WTC11 (cell line): ENCODE results near the gene GTSE1. TPM values are rescaled to one million over a fixed set of nuclear protein-coding genes. Genes with fewer than 3 reads are reported as not detected.

ENCODE experiments used
- ATAC-seq: fragments of 200-7000 bp; cut with Tn5 transposase; 2 replicates; pipeline ENCODE4 v1.10.0; 2021; ENCODE audit warnings: mild to moderate bottlenecking, moderate library complexity
- CTCF ChIA-PET: fragments of 300-600 bp; sonication (Branson Sonifier 250); formaldehyde crosslinking; loops from one replicate; lab custom pipeline; 2021; ENCODE audit warnings: antibody characterized with exemption; lab: Charles Lee
- POLR2A ChIA-PET: fragments of 350-600 bp; sonication (Branson Sonifier 250); formaldehyde crosslinking; loops from one replicate; lab custom pipeline; 2021; ENCODE audit warnings: antibody characterized with exemption; lab: Charles Lee
- DNase-seq: peaks from one replicate; pipeline ENCODE4 v3.0.0; 2021; ENCODE audit warnings: low spot score
- H3K27ac Mint-ChIP-seq: 2 replicates; pipeline ENCODE4 v1.8.0; 2021; ENCODE audit warnings: mixed read lengths
- H3K27me3 Mint-ChIP-seq: 2 replicates; pipeline ENCODE4 v1.8.0; 2021; ENCODE audit warnings: low read depth, mild to moderate bottlenecking, moderate library complexity, mixed read lengths
- H3K36me3 Mint-ChIP-seq: 2 replicates; pipeline ENCODE4 v1.8.0; 2021; ENCODE audit warnings: mixed read lengths
- H3K4me1 Mint-ChIP-seq: 2 replicates; pipeline ENCODE4 v1.8.0; 2022; ENCODE audit warnings: mixed read lengths
- H3K4me3 Mint-ChIP-seq: 2 replicates; pipeline ENCODE4 v1.8.0; 2021; ENCODE audit warnings: mild to moderate bottlenecking, moderate library complexity, mixed read lengths
- H3K9me3 Mint-ChIP-seq: 2 replicates; pipeline ENCODE4 v1.8.0; 2021; ENCODE audit warnings: mixed read lengths
- CBFB ChIP-seq: sonication (generic); formaldehyde crosslinking; IDR thresholded peaks from 2 replicates; pipeline ENCODE4 v1.8.1; 2022; ENCODE audit warnings: mild to moderate bottlenecking, low read depth, missing genetic modification reagents
- GABPB1 ChIP-seq: sonication (generic); formaldehyde crosslinking; IDR thresholded peaks from 2 replicates; pipeline ENCODE4 v1.8.1; 2023; ENCODE audit warnings: mild to moderate bottlenecking, missing genetic modification reagents
- NFYB ChIP-seq: sonication (generic); formaldehyde crosslinking; conservative IDR thresholded peaks from 2 replicates; pipeline ENCODE4 v1.8.0; 2022; ENCODE audit warnings: low read depth, missing genetic modification reagents
- SMAD4 ChIP-seq: sonication (generic); formaldehyde crosslinking; IDR thresholded peaks from 2 replicates; pipeline ENCODE4 v1.8.0; 2022; ENCODE audit warnings: mild to moderate bottlenecking, missing genetic modification reagents
- ZNF219 ChIP-seq: sonication (generic); formaldehyde crosslinking; IDR thresholded peaks from 2 replicates; pipeline ENCODE4 v1.8.0; 2023; ENCODE audit warnings: missing genetic modification reagents, mild to moderate bottlenecking, borderline replicate concordance
- total RNA-seq: library from RNA; stranded (reverse); gene quantifications from 3 replicates; pipeline ENCODE4 v1.2.3, GENCODE V29; 2021
- TF ChIP-seq, protein P1 (sequence below): sonication (generic); formaldehyde crosslinking; IDR thresholded peaks from 2 replicates; pipeline ENCODE4 v1.8.0; 2023; ENCODE audit warnings: missing genetic modification reagents, mild to moderate bottlenecking, borderline replicate concordance
- TF ChIP-seq, protein P2 (sequence below): sonication (generic); formaldehyde crosslinking; IDR thresholded peaks from 2 replicates; pipeline ENCODE4 v1.8.1; 2023; ENCODE audit warnings: mild to moderate bottlenecking, missing genetic modification reagents, moderate library complexity
- TF ChIP-seq, protein P3 (sequence below): sonication (generic); formaldehyde crosslinking; IDR thresholded peaks from 2 replicates; pipeline ENCODE4 v1.8.0; 2023; ENCODE audit warnings: mild to moderate bottlenecking, missing genetic modification reagents
- TF ChIP-seq, protein P4 (sequence below): fragments of 250-450 bp; sonication (Bioruptor Pico); conservative IDR thresholded peaks from 2 replicates; pipeline ENCODE4 v1.9.0; 2021; ENCODE audit warnings: mild to moderate bottlenecking
- TF ChIP-seq, protein P5 (sequence below): sonication (generic); formaldehyde crosslinking; IDR thresholded peaks from 2 replicates; pipeline ENCODE4 v1.8.1; 2022; ENCODE audit warnings: low read depth, missing genetic modification reagents, borderline replicate concordance
- TF ChIP-seq, protein P6 (sequence below): sonication (generic); formaldehyde crosslinking; IDR thresholded peaks from 2 replicates; pipeline ENCODE4 v1.8.1; 2023; ENCODE audit warnings: mild to moderate bottlenecking, missing genetic modification reagents, moderate library complexity

Gene GTSE1
- total RNA-seq, 1 experiment from 2014 or later, result 56.1 TPM

DNA sequence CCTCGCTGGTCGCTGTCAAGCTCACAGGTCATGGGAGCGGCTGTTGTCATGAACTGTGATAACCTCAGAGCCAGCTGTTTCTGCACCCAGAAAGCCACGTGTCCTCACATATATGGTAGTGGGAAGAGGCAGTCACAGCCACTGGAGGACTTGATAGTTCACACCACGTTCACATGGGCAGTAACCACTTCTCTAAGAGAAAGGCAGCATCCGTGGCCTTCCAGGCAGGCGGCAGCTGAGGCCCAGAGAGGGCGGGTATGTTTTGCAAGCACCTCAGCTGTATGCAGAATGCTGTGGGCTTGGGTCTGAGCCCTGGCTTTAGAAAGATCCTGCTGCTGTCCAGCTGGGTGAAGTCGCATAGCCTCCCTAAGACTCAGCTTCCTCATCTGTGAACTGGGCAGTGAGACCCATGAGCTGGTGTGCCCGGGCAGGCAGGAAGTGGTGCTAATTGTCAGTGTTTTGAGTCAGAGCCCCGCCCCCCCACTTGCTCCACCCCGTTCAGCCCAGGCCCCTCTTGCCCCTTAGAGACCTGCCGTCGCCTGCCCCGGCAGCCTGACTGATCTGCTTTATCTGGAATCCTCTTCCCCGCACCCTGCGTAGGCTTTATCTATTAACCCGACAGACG is 15.6 kb upstream of the GTSE1 start:
- Mint-ChIP-seq H3K36me3 (peaks cover 29% of the 10 kb centered on the region), H3K27ac (no peak overlapping the region), H3K4me3 (no peak overlapping the region), H3K4me1 (no peaks in the 10 kb centered on the region), H3K9me3 (no peaks in the 10 kb centered on the region), H3K27me3 (no peaks in the 10 kb centered on the region)
- no peak for DNase-seq
- peak; percentile 67 for ATAC-seq
- POLR2A ChIA-PET, result no interaction called here
- CTCF ChIA-PET, result interaction anchor here (0.9 to 1.1 kb wide), 2 partner anchors 13 to 158 kb away, joined by 3 to 5 read pairs; partner anchors contain the start of gene TTC38
- TF ChIP-seq GABPB1 (CRISPR knock-in tag), result no peak
- TF ChIP-seq, protein P1, sequence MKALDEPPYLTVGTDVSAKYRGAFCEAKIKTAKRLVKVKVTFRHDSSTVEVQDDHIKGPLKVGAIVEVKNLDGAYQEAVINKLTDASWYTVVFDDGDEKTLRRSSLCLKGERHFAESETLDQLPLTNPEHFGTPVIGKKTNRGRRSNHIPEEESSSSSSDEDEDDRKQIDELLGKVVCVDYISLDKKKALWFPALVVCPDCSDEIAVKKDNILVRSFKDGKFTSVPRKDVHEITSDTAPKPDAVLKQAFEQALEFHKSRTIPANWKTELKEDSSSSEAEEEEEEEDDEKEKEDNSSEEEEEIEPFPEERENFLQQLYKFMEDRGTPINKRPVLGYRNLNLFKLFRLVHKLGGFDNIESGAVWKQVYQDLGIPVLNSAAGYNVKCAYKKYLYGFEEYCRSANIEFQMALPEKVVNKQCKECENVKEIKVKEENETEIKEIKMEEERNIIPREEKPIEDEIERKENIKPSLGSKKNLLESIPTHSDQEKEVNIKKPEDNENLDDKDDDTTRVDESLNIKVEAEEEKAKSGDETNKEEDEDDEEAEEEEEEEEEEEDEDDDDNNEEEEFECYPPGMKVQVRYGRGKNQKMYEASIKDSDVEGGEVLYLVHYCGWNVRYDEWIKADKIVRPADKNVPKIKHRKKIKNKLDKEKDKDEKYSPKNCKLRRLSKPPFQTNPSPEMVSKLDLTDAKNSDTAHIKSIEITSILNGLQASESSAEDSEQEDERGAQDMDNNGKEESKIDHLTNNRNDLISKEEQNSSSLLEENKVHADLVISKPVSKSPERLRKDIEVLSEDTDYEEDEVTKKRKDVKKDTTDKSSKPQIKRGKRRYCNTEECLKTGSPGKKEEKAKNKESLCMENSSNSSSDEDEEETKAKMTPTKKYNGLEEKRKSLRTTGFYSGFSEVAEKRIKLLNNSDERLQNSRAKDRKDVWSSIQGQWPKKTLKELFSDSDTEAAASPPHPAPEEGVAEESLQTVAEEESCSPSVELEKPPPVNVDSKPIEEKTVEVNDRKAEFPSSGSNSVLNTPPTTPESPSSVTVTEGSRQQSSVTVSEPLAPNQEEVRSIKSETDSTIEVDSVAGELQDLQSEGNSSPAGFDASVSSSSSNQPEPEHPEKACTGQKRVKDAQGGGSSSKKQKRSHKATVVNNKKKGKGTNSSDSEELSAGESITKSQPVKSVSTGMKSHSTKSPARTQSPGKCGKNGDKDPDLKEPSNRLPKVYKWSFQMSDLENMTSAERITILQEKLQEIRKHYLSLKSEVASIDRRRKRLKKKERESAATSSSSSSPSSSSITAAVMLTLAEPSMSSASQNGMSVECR, result no peak
- TF ChIP-seq, protein P2, sequence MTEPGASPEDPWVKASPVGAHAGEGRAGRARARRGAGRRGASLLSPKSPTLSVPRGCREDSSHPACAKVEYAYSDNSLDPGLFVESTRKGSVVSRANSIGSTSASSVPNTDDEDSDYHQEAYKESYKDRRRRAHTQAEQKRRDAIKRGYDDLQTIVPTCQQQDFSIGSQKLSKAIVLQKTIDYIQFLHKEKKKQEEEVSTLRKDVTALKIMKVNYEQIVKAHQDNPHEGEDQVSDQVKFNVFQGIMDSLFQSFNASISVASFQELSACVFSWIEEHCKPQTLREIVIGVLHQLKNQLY, result no peak
- no peak for TF ChIP-seq CBFB (CRISPR knock-in tag)
- TF ChIP-seq, protein P3, sequence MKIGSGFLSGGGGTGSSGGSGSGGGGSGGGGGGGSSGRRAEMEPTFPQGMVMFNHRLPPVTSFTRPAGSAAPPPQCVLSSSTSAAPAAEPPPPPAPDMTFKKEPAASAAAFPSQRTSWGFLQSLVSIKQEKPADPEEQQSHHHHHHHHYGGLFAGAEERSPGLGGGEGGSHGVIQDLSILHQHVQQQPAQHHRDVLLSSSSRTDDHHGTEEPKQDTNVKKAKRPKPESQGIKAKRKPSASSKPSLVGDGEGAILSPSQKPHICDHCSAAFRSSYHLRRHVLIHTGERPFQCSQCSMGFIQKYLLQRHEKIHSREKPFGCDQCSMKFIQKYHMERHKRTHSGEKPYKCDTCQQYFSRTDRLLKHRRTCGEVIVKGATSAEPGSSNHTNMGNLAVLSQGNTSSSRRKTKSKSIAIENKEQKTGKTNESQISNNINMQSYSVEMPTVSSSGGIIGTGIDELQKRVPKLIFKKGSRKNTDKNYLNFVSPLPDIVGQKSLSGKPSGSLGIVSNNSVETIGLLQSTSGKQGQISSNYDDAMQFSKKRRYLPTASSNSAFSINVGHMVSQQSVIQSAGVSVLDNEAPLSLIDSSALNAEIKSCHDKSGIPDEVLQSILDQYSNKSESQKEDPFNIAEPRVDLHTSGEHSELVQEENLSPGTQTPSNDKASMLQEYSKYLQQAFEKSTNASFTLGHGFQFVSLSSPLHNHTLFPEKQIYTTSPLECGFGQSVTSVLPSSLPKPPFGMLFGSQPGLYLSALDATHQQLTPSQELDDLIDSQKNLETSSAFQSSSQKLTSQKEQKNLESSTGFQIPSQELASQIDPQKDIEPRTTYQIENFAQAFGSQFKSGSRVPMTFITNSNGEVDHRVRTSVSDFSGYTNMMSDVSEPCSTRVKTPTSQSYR (CRISPR knock-in tag), result no peak
- TF ChIP-seq, protein P4, sequence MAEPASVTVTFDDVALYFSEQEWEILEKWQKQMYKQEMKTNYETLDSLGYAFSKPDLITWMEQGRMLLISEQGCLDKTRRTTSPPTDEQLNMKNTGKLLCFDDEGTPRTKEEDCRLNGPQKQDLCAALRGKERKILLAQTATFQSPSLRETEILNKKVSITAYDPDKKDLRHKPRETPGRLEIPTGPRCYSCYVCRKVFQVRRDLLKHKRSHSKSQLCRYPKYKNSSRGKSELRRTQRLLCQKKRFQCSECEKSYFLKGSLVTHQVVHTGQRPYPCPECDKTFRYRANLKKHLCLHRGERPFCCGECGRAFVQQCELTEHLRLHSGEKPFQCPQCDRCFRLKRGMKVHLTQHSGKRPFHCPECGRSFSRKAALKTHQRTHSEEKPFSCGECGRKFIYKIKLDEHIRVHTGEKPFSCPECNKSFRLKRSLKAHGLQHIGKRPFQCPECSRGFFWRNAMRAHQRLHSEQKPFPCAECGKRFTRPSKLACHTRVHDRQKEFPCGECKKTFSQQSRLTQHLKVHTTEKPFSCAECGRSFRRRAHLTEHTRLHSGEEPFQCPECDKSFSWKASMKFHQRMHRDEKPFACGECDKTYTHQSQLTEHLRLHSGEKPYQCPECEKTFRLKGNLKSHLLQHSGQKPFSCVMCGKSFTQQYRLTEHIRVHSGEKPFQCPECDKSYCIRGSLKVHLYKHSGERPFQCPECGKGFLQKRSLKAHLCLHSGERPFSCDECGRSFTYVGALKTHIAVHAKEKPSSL (CRISPR knock-in tag), result no peak
- no peak for TF ChIP-seq NFYB (CRISPR knock-in tag)
- TF ChIP-seq, protein P5, sequence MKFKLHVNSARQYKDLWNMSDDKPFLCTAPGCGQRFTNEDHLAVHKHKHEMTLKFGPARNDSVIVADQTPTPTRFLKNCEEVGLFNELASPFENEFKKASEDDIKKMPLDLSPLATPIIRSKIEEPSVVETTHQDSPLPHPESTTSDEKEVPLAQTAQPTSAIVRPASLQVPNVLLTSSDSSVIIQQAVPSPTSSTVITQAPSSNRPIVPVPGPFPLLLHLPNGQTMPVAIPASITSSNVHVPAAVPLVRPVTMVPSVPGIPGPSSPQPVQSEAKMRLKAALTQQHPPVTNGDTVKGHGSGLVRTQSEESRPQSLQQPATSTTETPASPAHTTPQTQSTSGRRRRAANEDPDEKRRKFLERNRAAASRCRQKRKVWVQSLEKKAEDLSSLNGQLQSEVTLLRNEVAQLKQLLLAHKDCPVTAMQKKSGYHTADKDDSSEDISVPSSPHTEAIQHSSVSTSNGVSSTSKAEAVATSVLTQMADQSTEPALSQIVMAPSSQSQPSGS (CRISPR knock-in tag), result no peak
- no peak for TF ChIP-seq SMAD4 (CRISPR knock-in tag)
- TF ChIP-seq, protein P6, sequence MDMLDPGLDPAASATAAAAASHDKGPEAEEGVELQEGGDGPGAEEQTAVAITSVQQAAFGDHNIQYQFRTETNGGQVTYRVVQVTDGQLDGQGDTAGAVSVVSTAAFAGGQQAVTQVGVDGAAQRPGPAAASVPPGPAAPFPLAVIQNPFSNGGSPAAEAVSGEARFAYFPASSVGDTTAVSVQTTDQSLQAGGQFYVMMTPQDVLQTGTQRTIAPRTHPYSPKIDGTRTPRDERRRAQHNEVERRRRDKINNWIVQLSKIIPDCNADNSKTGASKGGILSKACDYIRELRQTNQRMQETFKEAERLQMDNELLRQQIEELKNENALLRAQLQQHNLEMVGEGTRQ (CRISPR knock-in tag), result no peak
- no peak for TF ChIP-seq ZNF219 (CRISPR knock-in tag)
